GM21529 (cell line): ENCODE data around the gene FOXP4.

Experiments
- ATAC-seq: cut with Tn5 transposase; IDR thresholded peaks from one replicate; pipeline ENCODE4 v1.9.1; 2021; ENCODE audit not compliant: unreplicated experiment

Gene FOXP4

DNA sequence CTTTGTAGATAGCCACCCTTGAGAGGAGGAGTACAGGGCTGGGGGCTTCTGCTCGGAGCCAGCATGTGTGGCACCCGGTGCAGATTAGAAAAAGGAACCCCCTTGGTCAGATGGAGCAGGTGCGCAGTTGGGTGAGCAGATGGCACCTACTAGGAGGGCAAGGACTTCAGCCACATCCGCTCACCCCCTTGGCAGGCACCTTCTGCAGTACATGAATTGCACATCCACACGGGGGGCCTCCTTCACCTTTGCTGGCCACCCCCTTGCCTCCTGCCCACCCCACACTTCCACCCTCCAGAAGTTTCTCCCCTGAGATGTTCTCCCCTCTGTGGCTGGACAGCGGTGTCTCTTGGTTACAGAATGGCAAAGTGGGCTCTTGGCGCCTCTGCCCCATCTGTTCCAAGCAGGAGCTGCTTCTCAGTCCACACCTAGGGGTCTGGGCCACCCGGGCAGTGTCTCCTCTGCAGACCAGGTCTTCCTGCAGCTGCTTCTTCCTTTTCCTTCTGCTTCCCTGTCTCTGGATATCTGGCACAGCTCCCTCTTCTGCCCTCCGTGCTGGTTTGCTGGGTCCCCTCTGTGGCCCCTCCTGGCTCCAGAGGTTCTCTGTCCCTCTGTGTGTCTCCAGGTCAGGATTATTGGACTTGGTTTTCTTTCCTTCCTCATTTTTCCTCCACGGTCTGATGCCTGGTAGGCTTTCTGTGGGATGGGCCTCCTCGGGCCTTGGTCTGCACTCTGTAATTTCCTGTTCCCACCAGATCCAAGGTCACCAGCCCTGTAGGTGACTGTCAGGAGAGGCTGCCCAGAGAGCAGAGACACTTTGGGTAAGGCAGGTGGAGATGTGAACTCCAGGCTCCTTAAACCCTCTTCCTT is 96.1 kb downstream of the FOXP4 start:
- no peak for ATAC-seq

DNA sequence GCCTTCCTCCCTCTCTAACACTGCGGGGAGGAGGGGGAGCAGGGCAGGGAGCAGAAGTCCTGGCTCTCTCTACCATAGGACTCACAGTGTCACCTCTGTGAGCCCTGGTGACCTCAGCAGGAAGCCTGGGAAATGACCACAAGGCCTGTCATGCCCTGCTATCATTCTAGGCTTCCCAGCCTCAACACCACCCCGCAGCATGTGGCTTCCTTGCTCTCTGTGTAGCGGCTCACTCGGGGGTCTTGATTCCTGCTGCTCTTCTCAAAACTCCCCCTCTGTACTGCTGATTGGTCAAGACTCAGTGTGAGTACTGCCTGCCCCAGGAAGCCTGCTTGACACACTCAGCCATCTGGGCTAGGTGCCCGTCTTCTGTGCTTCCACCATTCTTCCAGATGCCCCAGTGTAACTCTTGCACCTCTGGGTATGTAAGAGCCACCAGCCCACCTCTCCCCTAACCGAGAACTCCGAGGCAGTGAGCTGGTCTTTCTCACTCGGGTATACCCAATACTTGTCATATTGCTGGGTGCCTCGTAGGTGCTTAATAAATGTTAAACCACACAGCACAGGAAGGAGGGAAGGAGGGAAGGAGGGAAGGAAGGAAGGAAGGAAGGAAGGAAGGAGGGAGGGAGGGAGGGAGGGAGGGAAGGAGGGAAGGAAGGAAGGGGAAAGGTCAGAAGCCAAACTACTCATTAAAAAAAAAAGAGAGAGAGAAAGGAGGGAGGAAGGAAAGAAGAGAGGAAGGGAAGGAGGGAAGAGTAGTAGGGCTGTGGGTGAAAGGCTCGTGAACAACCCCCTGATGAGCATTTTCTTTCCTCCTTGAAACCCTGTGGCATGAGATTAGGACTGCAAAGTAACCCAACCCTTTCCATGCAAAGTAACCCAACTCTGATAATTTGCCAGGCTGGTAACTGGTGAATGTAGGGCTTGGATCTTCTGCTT is 97.0 kb downstream of the FOXP4 start:
- no peak for ATAC-seq

DNA sequence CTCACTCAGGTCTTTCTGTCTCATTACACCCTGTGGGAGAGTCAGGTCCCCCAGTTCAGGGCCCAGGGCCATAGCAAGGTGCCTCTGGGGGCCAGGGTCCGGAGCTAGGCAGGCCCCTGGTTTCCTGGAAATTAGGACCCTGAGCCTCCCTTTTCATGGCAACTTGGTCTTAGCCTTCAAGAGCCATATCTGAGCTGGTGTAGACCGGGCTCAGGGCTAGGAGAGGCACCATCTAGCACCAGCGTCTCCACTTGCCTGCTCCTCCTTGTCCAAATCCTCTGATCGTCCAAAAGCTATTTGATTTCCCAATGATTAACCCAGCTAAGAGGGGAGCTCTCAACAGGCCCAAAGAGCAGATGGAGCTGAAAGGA is 97.7 kb downstream of the FOXP4 start:
- ATAC-seq, result no peak

DNA sequence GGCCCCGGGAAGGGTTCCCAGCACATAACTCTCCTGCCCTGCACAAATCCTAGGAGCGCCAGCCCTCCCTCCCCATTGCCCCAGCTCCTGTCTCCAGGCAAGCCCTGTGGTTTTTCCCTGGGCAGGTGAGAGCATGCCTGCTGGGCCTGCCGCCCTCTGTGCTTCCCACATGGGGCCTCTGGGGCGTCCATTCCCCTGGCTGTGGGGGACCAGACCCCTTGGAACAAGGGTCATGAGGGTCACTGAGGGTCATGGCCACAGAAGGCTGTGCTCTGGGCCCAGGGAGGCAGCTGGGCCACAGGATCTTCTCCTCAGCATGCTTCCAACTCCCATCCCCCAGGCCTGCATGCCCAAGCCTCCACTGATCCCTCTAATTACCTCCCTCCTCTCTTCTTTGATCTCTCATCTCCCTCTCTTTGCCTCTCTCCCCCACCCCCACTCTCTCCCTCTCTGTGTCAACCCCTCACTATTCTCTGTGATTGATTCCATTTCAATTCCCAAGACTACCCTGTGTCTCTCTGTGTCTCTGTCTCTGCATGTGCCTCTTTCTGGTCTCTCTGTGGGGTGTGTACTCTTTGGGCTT is 98.2 kb downstream of the FOXP4 start:
- ATAC-seq, result no peak

DNA sequence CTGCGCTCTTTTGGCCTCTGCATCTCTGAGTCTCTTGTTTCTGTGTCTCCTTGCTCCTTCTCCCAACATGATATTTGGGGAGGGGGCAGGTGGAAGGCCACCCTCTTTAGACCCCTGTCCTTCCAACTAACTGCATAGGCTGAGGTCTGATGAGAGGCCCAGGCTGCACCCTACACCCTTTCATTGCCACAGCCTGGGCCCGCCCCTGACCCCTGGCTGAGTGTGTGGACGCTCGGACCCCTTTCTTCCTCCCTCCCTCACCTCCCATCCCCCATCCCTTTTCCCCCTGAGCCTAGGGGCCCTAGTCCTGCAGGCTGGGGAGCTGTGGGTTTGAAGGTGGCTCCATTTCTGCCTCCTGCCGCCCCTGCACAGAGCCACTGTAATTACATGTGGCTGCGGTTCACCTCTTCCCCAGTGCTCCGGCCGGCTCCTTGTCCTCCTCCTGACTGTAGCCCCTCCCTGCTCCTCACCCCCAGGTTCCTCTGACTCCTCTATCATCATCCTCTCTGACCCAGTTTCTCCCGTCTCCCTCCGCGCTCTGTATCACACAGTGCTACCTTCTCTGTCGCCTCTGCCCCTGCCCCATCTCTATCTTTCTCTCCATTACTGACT is 98.9 kb downstream of the FOXP4 start:
- ATAC-seq, result no peak

DNA sequence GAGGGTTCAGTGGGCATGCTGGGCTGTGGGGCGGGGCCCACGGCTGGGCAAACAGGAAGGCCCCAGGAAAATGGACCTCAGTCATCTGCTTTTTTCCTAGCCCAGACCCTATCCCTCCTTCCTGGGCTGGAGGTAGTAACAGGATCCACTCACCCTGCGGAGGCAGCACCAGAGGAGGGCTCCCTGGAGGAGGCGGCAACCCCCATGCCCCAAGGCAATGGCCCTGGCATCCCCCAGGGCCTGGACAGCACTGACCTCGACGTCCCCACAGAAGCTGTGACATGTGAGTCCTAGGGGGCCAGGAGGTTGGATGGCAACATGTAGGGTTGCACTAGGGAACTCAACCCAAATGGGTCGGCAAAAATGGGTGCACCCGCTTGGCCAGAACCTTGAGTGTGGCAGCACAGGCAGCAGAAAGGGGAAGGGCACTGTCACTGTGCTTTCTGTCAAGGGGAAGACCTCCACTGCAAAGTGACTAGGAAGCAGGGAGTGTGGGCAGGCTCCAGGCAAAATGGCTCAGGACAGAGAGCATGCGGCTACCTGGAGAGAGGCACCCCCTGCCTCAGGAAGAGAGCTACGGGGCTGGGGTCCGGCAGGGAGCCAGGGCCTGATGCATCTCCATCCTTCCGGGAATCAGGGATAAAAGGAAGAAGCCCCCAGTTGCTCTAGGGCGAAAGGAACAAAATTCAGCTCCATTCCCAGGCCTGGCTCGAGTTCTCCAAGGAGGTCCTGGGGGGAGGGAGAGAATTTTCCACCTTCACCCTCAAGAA is 100.0 kb downstream of the FOXP4 start:
- ATAC-seq, result no peak

DNA sequence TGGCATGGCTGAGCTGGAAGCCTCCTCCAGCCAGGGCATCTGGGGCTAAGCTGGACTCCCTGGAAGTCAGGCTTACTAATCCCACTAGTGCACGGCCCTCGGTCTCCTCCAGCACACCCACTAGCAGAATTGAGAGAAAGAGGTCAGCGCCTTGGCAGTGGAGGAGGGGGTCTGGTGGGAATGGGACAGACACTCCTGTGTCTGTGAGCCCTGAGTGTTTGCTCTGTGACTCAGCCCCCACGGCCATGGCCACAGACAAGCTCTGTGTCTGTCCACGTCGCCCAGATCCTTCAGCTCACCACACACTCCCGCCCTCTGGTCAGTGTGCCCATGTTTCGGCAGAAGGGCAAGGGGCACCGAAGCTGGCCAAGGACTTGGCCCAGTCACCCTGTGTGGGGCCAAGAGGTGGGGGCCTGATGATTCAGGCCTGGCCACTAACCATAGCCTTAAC is 100.9 kb downstream of the FOXP4 start:
- no peak for ATAC-seq

DNA sequence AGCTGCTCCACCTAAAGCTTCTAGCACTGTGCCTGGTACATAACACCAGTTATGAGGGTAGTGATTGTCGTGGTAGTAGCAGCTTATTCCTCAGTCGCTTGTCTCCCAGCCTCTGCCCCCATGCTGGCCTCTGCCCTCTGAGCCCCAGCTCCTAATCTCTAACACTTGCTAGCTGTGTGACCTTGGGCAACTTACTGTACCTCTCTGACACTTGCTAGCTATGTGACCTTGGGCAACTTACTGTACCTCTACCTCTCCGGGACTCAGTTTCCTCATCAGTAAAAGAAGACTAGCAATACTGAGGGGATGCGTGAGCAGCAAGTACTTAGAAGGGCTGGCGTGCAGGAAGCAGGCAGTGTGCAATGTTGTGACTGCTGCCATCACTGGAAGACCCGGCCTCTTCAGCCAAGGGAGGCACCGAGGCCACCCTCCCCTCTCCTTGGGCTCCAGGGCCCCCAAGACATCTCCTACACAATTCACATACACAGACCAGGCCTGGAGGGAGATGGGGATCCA is 101.9 kb downstream of the FOXP4 start:
- no peak for ATAC-seq

DNA sequence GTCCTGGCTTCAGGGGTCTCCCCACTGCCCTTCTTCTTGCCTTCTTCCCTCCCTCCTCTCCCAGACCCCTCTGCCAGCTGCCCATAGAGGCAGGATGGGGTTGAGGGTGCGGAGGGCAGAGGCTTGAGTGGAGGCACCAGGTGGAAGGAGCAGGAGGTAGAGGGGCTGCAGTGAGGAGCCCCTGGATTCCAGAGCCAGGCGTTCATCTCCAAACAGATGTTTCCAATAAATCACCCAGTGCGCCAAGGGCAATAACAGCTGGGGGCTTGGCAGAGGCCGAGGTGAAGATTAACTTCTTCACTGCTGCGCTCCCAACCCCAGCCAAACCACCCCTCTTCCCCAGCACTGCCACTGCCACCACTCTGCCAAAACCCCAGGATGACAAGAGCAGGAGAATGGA is 102.7 kb downstream of the FOXP4 start:
- ATAC-seq, result no peak

DNA sequence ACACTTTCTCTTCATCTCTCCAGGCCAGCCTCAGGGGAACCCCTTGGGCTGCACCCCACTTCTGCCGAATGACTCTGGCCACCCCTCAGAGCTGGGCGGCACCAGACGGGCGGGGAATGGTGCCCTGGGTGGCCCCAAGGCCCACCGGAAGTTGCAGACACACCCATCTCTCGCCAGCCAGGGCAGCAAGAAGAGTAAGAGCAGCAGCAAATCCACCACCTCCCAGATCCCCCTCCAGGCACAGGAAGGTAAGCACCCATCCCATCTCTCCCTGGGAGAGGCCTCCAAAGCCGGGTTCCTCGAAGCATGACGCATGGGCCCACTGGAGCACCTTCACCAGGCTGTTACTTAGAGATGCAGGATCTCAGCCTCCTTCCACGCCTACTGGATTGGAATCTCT is 103.4 kb downstream of the FOXP4 start:
- no peak for ATAC-seq

DNA sequence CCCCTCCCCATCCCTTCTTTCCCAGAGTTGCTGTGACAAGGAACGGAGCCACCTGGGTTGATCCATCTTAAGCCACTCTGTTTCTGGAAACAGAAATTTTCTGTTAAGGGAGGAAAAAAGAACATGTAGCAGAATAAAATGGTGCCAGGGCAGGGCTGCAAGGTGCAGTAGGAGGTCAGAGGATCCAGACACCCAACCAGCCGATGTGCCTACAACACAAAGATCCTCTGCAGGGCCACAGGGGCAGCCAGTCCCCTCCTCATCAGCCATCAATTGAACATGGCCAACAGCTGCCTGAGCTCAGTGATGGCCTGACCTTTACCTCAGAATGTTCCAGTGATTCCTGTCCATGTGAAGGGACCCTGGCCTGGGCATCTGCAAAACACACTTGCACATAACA is 103.9 kb downstream of the FOXP4 start:
- no peak for ATAC-seq

DNA sequence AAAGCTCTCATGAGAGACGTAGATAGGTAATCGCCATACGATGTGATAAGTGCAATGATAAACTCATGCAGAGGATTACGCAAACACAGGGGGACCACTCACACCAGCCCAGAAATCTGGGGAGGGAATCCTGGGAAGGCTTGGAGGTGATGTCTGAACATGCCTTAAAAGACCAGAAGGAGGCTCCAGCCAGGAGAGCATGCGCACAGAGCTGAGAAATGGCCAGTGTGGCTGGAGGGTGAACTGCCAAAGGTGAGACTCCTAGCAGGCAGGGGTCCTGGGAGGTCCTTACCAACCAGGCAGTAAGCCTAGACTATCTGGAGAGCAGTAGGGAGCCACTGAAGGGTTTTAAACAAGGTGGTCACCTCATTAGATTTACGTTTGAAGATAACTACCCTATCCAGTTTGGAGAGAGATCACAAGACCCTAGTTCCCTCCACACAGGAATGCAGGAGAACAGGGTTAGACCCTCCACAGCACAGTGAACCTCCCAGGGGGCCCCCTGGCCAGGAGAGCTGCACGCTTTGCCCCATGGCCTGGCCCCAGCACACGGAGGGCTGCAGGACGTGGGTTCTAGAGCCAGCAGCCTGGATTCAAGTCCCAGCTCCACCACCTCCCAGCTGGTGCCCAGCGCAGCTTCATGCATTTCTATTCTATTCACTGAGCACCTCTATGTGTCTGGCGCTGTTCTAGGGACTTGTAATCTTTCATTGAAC is 105.2 kb downstream of the FOXP4 start:
- ATAC-seq, result no peak
